HUES64 (cell line): ENCODE data around the gene IQCN.

Experiments used
- H3K27ac ChIP-seq: 2 replicates; pipeline ENCODE4 v1.7.0; 2013; ENCODE audit warnings: low read depth, low read length, inconsistent platforms
- H3K27me3 ChIP-seq: 2 replicates; pipeline ENCODE4 v1.6.1; 2013; ENCODE audit warnings: mild to moderate bottlenecking, low read length; ENCODE audit not compliant: insufficient read depth
- H3K36me3 ChIP-seq: 2 replicates; pipeline ENCODE4 v1.6.1; 2013; ENCODE audit warnings: mild to moderate bottlenecking, low read length; ENCODE audit not compliant: insufficient read depth
- H3K4me1 ChIP-seq: 2 replicates; pipeline ENCODE4 v1.6.1; 2013; ENCODE audit warnings: mild to moderate bottlenecking, low read length, moderate library complexity; ENCODE audit not compliant: insufficient read depth
- H3K4me3 ChIP-seq: 2 replicates; pipeline ENCODE4 v1.5.1; 2013; ENCODE audit warnings: mild to moderate bottlenecking, low read length, moderate library complexity
- H3K9ac ChIP-seq: 2 replicates; pipeline ENCODE4 v1.6.1; 2013; ENCODE audit warnings: mild to moderate bottlenecking, low read depth, low read length
- H3K9me3 ChIP-seq: 2 replicates; pipeline ENCODE4 v1.6.1; 2013; ENCODE audit warnings: low read depth, low read length; ENCODE audit not compliant: insufficient read depth
- WGBS: fragments of 150-250, 120-280 bp; methylation state at CpG from one replicate; pipeline ENCODE4 v1.1.7; 2013; ENCODE audit warnings: missing lambda C conversion rate; 5-methylcytosine and 5-hydroxymethylcytosine counted together

Gene IQCN

DNA sequence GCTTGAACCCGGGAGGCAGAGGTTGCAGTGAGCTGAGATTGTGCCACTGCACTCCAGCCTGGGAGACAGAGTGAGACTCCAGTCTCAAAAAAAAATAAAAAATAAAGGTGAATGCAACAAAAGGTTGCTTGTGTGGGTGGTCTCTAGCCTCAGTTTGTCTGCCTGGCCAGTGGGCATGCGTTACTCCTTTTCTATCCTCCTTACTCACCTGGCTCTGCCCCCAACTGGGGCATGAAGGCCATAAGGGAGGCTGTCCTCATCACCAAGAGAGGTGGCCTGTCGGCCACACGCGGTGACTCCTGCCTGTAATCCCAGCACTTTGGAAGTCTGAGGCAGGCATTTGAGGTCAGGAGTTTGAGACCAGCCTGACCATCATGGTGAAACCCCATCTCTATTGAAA lies 9.1 kb upstream of the IQCN start:
- no peak overlapping the region for H3K9ac ChIP-seq
- no peak overlapping the region for H3K27ac ChIP-seq

DNA sequence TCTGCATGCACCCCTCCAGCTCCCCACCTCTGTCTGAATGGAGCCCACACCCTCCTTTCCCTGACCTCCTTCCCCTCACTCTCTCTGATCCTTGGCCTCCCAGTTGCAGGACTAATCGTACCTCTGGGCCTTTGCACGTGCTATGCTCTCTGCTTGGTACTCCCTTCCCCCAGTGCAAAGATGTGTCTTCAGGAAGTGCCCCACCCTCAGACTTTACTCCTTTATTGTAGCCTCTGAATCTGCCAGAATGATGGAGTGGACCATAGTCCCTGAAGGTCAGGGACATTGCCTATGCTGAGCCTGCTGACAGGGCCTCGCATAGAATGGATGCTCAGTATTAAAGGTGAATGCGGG lies 8.5 kb upstream of the IQCN start:
- Histone ChIP-seq H3K4me3 (peak overlapping the region; percentile 50), H3K36me3 (peaks cover 11% of the 10 kb centered on the region), H3K27me3 (no peaks in the 10 kb centered on the region), H3K9me3 (no peaks in the 10 kb centered on the region), H3K9ac (peak overlapping the region; percentile 83), H3K4me1 (peaks cover 3% of the 10 kb centered on the region; the same call in 1 of the 2 replicates), H3K27ac (peak overlapping the region; percentile 96)
- WGBS: 84% methylated on average over 4 of the region's 4 CpGs

More for the DNA sequence above, 9.1 kb upstream of the IQCN start:
- H3K9me3 ChIP-seq: no peaks in the 10 kb centered on the region
- peaks cover 7% of the 10 kb centered on the region for H3K4me1 ChIP-seq
- 93% methylated on average over 5 of the region's 5 CpGs for WGBS
- no peak overlapping the region for H3K4me3 ChIP-seq
- H3K27me3 ChIP-seq: no peaks in the 10 kb centered on the region
- peaks cover 7% of the 10 kb centered on the region for H3K36me3 ChIP-seq

DNA sequence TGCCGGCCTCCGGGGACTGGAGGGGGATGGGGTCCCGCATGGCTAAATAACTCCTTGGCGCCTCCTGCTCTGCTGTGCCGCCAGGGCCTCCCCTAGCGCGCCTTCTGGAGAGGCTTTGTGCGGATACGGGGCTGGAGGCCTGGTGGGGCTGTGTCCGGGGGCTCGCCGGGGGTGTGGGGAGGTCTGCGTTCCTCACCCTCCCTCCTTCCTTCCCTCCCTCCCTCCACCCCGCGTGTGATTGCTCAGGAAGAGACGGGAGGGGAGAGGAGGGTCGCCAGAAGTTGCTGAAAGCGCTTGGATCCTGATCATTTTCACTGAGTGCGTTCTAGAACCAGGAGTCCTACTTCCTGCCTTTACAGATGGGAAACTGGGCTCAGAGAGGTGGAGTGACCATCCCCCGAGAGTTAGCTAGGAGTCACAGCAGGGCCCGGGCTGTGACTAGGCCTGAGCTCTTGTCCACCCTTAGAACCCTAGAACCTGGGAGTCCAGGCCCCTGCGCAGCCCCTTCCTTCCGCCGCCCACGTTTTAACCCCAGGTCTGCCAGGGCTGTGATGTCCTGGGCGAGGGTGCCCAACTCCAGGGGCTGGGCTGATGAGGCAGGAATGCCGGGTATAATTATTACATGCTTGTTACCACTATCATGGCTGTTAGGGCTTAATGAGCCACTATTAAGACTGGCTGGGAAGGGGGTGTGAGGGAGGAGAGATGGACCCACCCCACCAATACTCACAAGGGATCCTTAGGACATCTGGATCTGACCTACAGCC lies 8.0 kb upstream of the IQCN start:
- Histone ChIP-seq H3K4me1 (no peaks in the 10 kb centered on the region), H3K36me3 (peaks cover 11% of the 10 kb centered on the region), H3K9ac (peak overlapping the region; percentile 83), H3K27me3 (no peaks in the 10 kb centered on the region), H3K27ac (peak overlapping the region; percentile 96), H3K9me3 (no peaks in the 10 kb centered on the region), H3K4me3 (peak overlapping the region; percentile 50)
- WGBS: 11% methylated on average over 18 of the region's 27 CpGs

DNA sequence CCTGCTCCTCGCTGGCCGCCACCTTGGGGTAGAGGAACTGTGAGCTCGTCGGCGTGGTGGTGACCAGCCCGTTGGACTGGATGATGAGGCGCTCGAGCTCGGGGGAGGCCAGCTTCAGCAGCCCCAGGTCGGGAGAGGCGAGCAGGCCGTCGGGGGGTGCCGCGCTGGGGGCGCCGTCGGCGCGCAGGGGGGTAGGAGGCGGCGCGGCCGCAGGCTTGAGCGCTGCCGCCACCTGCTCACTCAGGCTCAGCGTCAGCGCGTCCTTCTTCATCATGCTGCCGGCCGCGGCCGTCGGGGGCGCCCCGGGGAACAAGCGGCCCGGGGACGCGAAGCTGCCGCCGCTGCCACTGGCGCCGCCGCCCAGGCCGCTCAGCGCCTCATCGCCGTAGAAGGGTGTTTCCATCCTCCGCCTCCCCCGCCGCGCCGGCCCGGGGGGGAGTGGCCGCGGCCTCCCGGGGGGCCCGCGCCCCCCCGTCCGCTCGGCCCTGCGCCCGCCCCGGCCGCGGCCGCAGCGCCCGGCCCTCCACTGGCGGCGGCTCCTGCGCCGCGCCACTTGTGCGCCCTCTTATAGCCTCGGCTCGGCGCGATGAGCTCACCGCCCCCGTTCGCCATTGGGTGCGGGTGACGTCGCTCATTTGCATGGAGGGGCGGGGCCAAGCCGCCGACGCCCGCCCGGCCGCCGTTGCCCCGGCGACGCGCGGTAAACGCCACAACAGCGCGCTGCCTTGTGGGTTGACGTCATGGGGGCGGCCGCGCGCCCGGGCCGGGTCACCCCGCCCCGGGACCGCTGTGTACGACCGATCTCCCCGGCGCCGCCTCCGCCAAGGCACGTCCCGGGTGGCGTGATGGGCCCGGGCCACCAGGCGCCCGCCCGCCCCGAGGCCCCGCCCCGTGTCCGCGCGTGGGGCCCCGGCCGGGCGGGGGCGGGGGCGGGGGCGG lies 7.1 kb upstream of the IQCN start, which contains the start of gene JUND:
JUND (minus strand) TSS at position 541 of the 939 bp plus-strand sequence; CDS start at position 403, 138 bp downstream.
- Histone ChIP-seq H3K4me1 (no peaks in the 10 kb centered on the region), H3K36me3 (peaks cover 11% of the 10 kb centered on the region)

DNA sequence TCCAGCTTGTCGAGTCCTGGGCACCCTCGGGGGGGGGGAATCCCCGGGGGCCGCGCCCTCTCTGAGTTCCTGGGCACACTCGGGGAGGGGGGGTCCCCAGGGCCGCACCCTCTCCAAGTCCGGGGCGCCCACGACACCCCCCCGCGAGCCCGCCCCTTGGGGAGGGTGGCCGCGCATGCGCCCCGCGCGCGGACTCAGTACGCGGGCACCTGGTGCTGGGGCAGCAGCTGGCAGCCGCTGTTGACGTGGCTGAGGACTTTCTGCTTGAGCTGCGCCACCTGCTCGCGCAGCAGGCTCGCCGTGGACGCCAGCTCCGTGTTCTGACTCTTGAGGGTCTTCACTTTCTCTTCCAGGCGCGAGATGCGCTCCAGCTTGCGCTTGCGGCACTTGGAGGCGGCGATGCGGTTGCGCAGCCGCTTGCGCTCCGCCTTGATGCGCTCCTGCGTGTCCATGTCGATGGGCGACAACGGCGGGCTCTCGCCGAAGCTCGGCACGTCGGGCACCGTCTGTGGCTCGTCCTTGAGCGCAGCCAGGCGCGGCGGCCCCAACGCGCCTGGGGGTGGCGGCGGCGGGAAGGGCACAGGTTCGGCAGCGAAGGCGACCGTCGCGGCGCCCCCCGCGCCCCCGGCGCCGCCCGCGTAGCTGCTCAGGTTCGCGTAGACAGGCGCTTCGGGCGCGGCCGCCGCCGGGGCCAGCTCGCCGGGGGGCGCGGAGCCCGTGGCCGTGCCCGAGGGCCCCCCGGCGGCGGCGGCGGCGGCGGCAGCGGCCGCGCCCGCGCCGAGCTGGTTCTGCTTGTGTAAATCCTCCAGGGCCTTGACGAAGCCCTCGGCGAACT lies 6.2 kb upstream of the IQCN start:
- Histone ChIP-seq H3K27me3 (no peaks in the 10 kb centered on the region), H3K9me3 (no peaks in the 10 kb centered on the region), H3K9ac (peak overlapping the region; percentile 93), H3K27ac (peak overlapping the region; percentile 93), H3K4me3 (peak overlapping the region; percentile 99), H3K36me3 (peaks cover 11% of the 10 kb centered on the region), H3K4me1 (no peaks in the 10 kb centered on the region)
- under 1% methylated on average over 111 of the region's 111 CpGs for WGBS

More for the DNA sequence above, 7.1 kb upstream of the IQCN start, which contains the start of gene JUND:
- Histone ChIP-seq H3K27ac (peak within 1 kb of the TSS; percentile 96), H3K9me3 (no peaks in the 10 kb centered on the region), H3K27me3 (no peaks in the 10 kb centered on the region), H3K9ac (peak within 1 kb of the TSS; percentile 93), H3K4me3 (peak within 1 kb of the TSS; percentile 99)
- under 1% methylated on average over 138 of the region's 138 CpGs for WGBS

DNA sequence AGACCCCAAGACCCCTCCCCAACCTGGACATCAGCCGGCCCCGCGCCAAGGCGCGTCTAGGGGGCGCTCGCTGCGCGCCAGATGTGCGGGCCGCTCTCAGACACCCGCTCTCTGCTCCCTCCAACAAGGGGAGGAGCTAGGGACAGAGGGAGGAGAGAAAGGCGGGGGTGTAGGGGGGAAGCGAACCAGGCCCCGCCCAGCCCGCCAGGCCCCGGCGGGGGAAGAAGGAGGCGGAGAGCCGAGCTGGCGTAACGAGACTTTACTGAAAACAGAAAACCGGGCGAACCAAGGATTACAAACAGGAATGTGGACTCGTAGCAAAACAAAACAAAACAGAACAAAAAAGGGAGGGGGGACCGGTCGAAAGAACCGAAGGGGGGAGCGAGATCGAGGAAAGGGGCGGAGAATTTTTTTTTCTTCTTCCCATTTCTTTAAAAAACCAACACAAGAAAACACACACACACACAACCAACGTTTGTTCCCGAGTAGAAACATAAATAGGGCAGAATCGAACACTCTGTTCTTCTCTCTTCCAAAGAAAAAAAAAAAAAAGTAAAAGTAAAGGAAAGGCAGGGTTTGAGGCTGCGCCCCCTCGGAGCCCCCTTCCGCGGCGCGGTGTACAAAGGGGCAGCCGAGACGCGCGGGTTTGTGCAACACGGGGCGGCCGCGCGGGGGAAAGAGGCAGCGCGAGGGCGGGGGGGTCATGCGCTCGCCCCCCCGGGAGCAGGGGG lies 5.4 kb upstream of the IQCN start:
- Histone ChIP-seq H3K27ac (peak overlapping the region; percentile 93), H3K36me3 (peaks cover 11% of the 10 kb centered on the region), H3K9me3 (no peaks in the 10 kb centered on the region), H3K4me1 (no peaks in the 10 kb centered on the region), H3K27me3 (no peaks in the 10 kb centered on the region), H3K9ac (peak overlapping the region; percentile 93), H3K4me3 (peak overlapping the region; percentile 99)
- under 1% methylated on average over 38 of the region's 55 CpGs for whole genome bisulfite sequencing

DNA sequence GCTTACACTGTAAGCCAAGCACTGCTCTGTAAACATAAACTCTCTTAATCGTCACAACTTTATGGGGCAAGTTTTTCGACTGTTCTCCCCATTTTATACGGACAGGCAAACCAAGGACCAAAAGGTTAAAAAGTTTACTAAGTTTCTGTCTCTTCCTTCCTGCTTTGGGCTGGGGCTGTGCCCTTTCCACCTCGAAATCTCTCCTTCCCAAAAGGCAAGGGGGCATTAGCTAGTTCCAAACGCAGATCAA lies 4.9 kb upstream of the IQCN start:
- 27% methylated on average over 5 of the region's 5 CpGs for WGBS
- Histone ChIP-seq H3K9me3 (no peaks in the 10 kb centered on the region), H3K27ac (peak overlapping the region; percentile 1; the same call in 1 of the 2 replicates), H3K36me3 (peaks cover 11% of the 10 kb centered on the region), H3K4me3 (peak overlapping the region; percentile 99), H3K27me3 (no peaks in the 10 kb centered on the region), H3K9ac (peak overlapping the region; percentile 8; the same call in 1 of the 2 replicates), H3K4me1 (no peaks in the 10 kb centered on the region)

DNA sequence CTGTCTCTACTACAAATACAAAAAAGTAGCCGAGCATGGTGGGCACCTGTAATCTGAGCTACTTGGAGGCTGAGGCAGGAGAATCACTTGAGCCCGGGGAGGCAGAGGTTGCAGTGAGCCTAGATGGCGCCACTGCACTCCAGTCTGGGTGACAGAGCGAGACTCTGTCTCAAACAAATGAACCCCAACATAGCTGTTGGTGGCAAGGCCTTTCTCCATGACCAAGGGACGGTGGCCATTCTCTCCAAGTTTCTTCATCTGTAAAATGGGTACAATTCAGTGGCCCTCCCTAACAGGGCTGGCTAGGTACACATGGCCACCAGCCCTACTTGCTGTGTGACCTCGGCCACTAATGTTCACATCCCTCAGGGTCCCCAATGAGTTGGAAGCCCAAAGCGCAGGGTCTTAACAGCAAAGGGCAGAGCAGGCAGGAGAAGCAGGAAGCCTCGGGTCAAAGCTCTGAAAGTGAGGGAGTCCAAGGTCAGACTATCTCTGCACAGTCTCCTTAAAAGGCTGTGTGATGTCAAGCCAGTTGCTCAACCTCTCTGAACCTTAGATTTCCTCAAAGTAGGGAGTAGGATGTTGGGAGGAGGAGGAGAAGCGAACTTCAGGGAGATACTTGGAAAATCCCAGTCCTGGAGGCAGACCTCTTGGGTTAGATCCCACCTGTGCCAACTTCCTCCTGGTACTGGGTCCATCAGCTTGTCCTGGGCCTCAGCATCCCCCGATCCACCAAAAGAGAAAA lies 4.4 kb upstream of the IQCN start:
- H3K36me3 ChIP-seq: peaks cover 11% of the 10 kb centered on the region
- H3K9me3 ChIP-seq: no peaks in the 10 kb centered on the region
- H3K4me1 ChIP-seq: no peaks in the 10 kb centered on the region
- WGBS: 87% methylated on average over 10 of the region's 10 CpGs
- peak overlapping the region; percentile 1; the same call in 1 of the 2 replicates for H3K27ac ChIP-seq
- no peaks in the 10 kb centered on the region for H3K27me3 ChIP-seq
- peak overlapping the region; percentile 99 for H3K4me3 ChIP-seq
- peak overlapping the region; percentile 8; the same call in 1 of the 2 replicates for H3K9ac ChIP-seq

DNA sequence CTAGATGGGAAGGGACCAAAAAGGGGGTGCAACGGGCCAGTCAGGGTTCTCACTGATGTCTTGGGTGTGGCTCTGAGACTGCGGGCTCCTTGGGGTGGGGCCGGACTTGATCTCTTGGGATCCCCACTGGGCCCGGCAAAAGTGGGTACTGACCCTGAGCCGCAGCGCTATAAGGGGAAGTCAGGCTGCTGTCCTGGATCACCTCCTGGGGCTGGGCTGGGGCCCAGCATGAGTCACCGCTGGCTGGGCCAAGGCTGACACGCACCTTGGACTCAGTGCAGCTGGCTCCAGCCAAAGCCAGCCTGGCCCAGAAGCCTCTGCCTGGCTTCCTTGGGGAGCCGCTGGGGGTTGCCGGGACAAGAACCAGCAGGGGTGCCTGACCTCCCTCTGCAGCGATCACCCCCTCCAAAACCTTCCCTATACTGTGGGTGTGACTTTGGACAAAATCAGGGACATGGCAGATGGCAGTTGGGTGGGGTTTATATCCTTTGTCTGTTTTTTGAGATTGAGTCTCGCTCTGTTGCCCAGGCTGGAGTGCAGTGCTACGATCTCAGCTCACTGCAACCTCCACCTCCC lies 617 bp upstream of the IQCN start:
- Histone ChIP-seq H3K4me1 (no peaks in the 10 kb centered on the region), H3K36me3 (peaks cover 11% of the 10 kb centered on the region), H3K9ac (no peak overlapping the region), H3K4me3 (no peak overlapping the region), H3K27ac (peak overlapping the region; percentile 35; the same call in 1 of the 2 replicates), H3K27me3 (no peaks in the 10 kb centered on the region), H3K9me3 (no peaks in the 10 kb centered on the region)
- WGBS: 86% methylated on average over 12 of the region's 13 CpGs
